ENCODE results near the gene MAPK14.

MAPK14 gene

DNA sequence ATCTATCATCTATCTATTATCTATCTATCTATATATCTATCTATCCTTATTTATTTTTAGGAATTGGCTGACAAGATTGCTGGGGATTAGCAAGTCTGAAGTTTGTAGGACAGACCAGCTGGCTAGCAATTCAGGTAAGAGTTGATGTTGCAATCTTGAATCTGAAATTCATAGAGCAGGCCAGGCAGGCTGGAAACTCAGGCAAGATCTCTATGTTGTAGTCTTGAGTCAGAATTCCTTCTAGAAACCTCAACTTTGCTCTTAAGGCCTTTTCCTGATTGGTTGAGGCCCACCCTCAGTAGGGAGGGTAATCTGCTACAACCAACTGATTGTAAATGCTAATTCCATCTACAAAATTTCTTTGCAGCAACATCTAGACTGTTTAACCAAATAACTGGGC is 121.9 kb downstream of the MAPK14 start:
- DNase-seq (ENCODE audit: low read depth): no peak
- no peak overlapping the region for H3K4me3 ChIP-seq (replicated peaks; ENCODE audit: low read depth, low read length)
- TF ChIP-seq, protein P1, sequence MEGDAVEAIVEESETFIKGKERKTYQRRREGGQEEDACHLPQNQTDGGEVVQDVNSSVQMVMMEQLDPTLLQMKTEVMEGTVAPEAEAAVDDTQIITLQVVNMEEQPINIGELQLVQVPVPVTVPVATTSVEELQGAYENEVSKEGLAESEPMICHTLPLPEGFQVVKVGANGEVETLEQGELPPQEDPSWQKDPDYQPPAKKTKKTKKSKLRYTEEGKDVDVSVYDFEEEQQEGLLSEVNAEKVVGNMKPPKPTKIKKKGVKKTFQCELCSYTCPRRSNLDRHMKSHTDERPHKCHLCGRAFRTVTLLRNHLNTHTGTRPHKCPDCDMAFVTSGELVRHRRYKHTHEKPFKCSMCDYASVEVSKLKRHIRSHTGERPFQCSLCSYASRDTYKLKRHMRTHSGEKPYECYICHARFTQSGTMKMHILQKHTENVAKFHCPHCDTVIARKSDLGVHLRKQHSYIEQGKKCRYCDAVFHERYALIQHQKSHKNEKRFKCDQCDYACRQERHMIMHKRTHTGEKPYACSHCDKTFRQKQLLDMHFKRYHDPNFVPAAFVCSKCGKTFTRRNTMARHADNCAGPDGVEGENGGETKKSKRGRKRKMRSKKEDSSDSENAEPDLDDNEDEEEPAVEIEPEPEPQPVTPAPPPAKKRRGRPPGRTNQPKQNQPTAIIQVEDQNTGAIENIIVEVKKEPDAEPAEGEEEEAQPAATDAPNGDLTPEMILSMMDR (IDR thresholded peaks at IDR 0.05; ENCODE audit: low read length, missing control alignments): no peak

DNA sequence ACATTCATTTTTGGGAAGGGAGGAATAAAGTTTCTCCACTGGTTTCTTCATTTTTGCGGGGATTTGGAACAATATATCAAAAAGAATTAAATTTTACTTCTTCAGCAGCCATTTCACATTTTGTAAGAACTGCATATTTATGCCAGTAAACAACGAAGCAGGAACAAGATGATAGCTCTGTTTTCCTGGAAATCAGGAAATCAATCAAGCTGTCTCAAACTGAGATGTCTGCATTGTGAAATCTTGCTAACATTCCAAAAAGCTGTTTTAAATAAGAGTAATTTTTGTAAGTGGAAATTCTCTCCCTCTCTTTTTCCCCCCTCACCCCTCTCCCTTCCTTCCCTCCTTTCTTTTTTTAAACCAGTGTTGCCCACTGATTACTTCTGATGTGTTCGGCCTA is 122.7 kb downstream of the MAPK14 start:
- TF ChIP-seq, protein P1 (IDR thresholded peaks at IDR 0.05; ENCODE audit: low read length, missing control alignments): no peak
- H3K4me3 ChIP-seq (replicated peaks; ENCODE audit: low read depth, low read length): no peak overlapping the region
- peak; percentile 31 for DNase-seq (ENCODE audit: low read depth)

DNA sequence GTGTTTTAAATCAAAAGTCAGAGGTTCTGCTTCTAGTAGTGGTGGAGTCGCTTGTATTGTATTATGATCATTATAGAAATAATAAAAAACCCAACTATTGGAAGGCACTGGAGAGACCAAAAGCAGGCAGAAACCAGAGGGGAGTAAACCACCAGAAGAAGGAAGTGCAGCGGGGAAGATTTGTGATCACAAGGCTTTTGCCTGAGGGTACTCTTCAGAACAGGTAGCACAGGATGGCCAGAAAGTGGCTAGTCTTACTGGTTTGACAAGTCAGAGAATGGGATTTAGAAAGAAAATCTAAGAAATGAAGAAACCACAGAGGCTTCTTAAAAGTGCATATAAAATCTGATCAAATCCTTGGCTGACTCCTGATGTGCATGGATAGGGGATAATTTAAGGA is 126.7 kb downstream of the MAPK14 start:
- TF ChIP-seq, protein P1 (IDR thresholded peaks at IDR 0.05; ENCODE audit: low read length, missing control alignments): no peak
- H3K4me3 ChIP-seq (replicated peaks; ENCODE audit: low read depth, low read length): no peak overlapping the region
- DNase-seq (ENCODE audit: low read depth): no peak

DNA sequence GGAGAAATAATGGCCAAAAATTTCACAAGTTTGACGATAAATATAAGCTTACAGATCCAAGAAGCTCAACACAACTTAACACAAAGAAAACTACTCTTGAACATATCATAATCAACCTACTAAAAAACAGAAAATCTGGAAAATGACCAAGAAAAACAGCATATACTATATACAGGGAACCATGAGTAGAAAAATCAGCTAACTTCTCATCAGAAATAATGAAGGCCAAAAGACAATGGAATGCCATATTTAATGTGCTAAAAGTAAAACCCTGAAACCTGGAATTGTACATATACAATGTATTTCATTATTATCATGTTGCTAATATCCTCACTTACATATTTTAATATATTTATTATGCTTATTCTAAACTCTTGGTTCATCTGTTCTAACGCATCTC is 128.1 kb downstream of the MAPK14 start:
- DNase-seq (ENCODE audit: low read depth): no peak
- no peak overlapping the region for H3K4me3 ChIP-seq (replicated peaks; ENCODE audit: low read depth, low read length)
- TF ChIP-seq, protein P1 (IDR thresholded peaks at IDR 0.05; ENCODE audit: low read length, missing control alignments): no peak

DNA sequence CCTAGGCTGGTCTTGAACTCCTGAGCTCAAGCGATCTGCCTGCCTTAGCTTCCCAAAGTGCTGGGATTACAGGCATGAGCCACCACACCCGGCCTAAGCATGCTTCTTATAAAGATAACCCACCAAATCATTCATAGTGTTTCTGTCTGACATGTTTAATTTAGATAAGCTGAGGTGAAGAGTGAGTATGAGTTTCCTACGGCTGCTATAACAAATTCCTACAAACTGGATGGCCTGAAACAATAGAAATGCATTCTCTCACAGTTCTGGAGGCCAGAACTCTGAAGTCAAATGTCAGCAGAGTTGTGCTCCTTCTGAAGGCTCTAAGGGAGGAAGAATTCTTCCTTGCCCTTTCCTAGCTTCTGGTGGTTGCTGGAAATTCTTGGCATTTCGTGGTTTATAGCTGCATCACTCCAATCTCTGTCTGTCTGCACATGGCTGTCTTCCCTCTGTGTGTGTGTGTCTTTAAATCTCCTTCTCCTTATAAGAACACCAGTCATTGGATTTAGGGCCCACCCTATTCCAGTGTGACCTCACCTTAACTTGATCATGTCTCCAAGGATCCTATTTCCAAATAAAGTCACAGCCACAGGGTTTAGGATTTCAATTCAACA is 132.6 kb downstream of the MAPK14 start:
- no peak overlapping the region for H3K4me3 ChIP-seq (replicated peaks; ENCODE audit: low read depth, low read length)
- TF ChIP-seq, protein P1 (IDR thresholded peaks at IDR 0.05; ENCODE audit: low read length, missing control alignments): no peak
- DNase-seq (ENCODE audit: low read depth): peak; percentile 31

Data from fibroblast of pulmonary artery (primary cell).